Measurements from ENCODE around the gene TTBK2.
"Not testable (repeated sequence)": the region's sequence is repeated elsewhere in the genome, so short reads cannot be mapped to it uniquely, and the experiment has no call there.

The TTBK2 gene

DNA sequence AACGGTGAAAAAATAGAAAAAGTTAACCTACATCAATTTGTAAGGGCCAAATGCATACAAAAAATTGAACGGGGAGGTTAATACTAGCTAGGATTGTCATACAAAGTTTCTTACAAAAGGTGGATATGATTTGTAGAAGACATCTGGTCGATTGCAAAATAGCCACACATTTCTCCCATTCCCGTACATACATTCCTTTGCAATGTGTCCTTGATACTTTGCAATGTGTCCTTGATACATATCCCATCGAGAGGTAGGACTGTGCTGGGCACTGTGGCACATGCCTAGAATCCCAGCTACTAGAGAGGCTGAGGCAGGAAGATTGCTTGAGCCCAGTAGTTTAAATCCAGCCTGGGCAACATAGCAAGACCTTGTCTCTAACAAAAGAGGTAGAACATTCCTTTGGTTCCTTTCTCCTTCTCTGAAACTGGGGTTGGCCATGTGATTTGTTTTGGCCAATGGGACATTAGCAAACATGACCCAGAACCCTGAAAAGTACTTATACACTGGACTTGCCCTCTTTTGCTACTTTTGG, 9.5 kb downstream of the TTBK2 start:
- in situ Hi-C loops (cut with HindIII; ENCODE audit: low sequenced_read_pairs) = no loop called here

GRCh38 chr15:42908538-42908937, 12.0 kb downstream of the TTBK2 start:
- in situ Hi-C loops (cut with HindIII; ENCODE audit: low sequenced_read_pairs) = no loop called here

DNA sequence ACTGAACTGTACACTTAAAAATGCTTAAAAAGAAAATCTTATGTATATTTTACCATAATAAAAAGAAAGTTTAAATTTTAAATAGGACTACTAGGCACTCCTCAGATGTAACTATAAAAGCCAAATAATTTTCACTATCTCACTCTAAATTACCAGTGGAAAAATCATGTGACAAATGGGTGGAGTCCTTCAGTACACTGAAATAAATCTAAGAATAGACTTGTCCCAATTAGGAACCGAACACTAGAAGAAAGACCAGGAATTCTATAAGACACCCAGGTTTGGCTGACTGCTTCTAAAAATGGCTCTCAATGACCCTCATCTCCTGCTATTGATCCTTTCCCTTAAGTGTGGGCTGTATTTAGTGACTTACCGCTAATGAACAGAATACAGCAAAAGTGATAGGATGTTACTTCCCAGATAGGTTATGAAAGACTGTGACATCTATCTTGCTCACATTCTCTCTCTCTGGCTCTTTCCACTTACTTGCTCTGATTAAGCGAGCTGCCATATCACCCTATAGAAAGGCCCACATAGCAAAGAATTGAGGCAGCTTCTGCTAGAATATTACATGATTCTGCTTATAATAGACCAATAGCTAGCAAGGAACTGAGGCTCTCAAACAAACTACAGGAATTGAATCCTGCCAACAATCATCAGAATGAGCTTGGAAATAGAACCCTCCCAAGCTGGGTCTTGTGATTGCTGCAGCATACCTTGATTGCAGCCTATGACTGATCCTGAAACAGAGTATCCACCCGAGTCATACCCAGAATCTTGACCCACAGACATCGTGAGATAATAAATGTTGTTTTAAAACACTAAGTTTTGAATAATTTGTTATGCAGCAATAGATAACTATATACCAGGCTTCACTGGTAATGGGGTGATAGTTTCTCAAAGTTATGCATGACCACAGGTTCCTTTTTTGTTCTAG, 16.9 kb downstream of the TTBK2 start:
- in situ Hi-C loops (cut with HindIII; ENCODE audit: low sequenced_read_pairs) = no loop called here

DNA sequence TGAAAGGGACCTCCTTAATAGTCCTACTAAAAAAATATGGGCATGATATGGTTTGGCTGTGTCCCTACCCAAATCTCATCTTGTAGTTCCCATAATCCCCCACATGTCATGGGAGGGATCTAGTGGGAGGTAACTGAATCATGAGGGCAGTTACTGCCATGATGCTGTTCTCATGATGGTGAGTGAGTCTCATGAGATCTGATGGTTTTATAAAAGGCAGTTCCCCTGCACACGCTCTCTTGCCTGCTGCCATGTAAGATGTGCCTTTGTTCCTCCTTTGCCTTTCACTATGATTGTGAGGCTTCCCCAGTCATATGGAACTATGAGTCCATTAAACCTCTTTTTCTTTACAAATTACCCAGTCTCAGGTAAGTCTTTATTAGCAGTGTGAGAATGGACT, 26.7 kb downstream of the TTBK2 start:
- in situ Hi-C loops (cut with HindIII; ENCODE audit: low sequenced_read_pairs) = not testable (repeated sequence)

- in situ Hi-C loops (cut with HindIII; ENCODE audit: low sequenced_read_pairs) = no loop called here
Measured at GRCh38 chr15:42891569-42891968, 29.0 kb downstream of the TTBK2 start.

DNA sequence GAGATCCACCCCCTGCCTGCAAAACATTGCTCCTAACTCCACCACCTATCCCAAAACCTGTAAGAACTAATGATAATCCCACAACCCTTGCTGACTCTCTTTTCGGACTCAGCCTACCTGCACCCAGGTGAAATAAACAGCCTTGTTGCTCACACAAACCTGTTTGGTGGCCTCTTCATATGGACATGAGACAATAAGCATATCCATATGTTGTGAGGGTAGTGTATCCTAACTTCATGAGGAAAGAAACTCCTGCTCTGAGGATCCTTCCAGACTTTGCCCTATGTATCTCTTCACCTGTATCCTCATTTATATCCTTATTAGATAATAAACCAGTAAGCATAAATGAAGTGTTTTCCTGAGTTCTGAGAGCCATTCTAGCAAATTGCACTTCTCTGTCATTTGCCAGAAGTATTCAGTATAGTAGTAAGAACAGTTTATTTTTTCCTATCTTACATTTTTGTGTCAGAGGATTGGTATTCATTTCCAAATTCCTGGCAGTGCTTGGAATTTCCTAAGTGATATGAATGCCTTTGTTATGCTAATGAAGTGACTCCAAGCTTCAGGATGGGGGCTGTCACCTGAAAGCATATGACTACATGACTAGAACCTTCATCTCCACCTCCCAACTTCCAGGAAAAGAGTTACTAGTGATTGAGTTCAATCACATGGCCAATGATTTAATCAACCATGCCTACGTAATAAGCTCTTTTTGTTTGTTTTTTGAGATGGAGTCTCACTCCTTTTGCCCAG, 30.2 kb downstream of the TTBK2 start:
- in situ Hi-C loops (cut with HindIII; ENCODE audit: low sequenced_read_pairs) = no loop called here

DNA sequence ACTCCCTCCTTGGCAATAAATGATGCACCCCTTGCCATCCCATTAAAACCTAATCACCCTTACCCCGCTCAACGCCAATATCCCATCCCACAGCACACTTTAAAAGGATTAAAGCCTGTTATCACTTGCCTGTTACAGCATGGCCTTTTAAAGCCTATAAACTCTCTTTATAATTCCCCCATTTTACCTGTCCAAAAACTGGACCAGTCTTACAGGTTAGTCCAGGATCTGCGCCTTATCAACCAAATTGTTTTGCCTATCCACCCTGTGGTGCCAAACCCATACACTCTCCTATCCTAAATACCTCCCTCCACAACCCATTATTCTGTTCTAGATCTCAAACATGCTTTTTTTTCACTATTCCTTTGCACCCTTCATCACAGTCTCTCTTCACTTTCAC, 33.2 kb downstream of the TTBK2 start:
- in situ Hi-C loops (cut with HindIII; ENCODE audit: low sequenced_read_pairs) = not testable (repeated sequence)

DNA sequence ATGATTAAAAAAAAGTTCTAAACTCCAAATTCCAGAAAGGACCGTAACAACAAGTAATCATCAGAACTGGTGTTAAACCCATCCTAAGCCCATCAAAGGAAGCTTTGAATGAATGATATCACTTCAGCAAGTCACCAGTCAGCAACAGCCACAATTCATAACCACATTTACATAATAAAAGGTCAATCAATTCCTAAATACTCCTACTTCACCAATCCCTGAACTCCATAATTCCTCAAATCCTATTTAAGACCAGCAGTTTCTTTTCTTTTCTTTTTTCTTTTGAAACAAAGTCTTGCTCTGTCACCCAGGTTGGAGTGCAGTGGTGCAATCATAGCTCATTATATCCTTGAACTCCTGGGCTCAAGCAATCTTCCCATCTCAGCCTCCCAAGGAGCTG, 40.5 kb downstream of the TTBK2 start:
- in situ Hi-C loops (cut with HindIII; ENCODE audit: low sequenced_read_pairs) = no loop called here

- in situ Hi-C loops (cut with HindIII; ENCODE audit: low sequenced_read_pairs) = no loop called here
Measured at GRCh38 chr15:42879443-42879842, 41.1 kb downstream of the TTBK2 start.

- in situ Hi-C loops (cut with HindIII; ENCODE audit: low sequenced_read_pairs) = no loop called here
Measured at GRCh38 chr15:42876224-42876623, 44.4 kb downstream of the TTBK2 start.

DNA sequence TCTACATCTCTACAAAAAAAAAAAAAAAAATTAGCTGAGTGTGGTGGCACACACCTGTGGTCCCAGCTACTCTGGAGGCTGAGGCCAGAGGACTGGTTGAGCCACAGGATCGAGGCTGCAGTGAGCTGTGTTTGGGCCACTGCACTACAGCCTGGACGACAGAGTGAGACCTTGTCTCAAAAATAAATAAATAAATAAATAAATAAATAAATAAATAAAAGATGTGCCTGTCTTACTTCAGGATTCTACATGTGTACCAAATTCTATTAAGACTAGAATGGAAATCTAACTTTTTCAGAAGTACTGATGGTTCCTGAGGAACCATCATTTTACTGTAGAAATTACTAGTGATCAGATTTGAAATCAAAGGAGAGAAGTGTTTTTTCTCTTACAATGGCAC, 51.9 kb downstream of the TTBK2 start:
- in situ Hi-C loops (cut with HindIII; ENCODE audit: low sequenced_read_pairs) = no loop called here

- in situ Hi-C loops (cut with HindIII; ENCODE audit: low sequenced_read_pairs) = no loop called here
Measured at GRCh38 chr15:42863572-42864239, 56.9 kb downstream of the TTBK2 start.

DNA sequence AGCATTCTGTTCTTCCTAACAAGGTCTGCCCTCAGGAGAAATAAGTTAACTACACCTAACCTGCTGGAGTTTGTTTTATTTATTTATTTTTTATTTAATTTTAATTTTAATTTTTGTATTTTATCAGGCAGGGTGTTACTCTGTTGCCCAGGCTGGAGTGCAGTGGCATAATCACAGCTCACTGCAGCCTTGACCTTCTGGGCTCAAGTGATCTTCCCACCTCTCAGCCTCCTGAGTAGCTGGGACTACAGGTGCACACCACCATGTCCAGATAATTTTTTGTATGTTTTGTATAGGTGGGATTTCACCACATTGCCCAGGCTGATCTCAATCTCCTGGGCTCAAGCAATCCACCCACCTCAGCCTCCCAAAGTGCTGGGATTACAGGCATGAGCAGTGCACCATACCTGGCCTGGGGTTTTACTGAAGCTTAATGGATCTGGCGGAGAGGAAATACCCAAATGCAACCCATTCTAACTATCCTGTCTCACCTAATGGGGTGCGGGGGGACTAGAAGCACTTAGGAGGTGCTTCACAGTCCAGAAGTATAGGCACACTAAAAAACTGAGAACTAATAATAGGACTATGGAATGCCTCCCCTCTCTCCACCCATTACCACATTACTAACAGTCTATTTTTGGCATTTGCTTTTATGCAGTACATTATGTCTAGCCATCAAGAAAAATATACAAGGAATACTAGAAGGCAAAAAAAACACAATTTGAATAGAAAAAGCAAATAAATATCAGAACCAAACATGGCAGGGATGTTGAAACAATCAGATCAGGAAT, 61.4 kb downstream of the TTBK2 start:
- in situ Hi-C loops (cut with HindIII; ENCODE audit: low sequenced_read_pairs) = no loop called here

DNA sequence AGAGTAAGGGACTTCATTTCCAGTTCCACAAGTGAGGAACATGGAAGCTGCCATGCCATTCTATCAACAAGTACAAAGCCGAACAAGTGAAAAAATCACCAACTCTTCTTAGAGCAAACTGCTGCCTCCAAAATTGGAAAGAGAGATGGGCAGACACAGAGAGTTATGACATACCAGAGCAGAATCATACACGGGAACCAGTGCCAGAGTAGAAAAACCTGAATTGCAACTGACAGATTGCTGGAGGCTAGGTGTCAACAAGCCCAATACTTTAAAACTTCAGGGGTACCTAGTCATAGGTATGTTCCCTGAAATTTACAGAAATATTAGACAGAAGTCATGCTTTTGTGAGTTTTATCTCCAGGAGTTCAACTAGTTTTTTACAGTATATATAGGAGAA, 62.0 kb downstream of the TTBK2 start:
- in situ Hi-C loops (cut with HindIII; ENCODE audit: low sequenced_read_pairs) = no loop called here

DNA sequence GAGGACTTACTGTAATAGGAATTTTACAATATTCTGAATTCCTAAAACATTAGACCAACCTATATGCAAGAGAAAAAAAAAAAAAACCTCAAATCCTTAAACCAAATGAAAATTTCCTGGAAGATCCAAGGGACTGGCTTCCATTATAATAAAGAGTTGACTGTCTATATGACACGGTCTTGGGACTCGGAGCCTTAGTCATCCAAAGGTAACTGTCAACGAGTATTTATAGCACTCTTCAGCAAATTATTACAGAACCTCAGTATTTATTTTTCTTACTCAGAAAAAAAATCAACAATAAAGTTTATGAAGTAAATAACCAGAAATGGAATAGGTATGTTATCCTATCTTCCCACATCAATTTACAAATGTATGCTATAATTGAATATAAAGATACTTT, 66.0 kb downstream of the TTBK2 start:
- in situ Hi-C loops (cut with HindIII; ENCODE audit: low sequenced_read_pairs) = no loop called here

- in situ Hi-C loops (cut with HindIII; ENCODE audit: low sequenced_read_pairs) = no loop called here
Measured at GRCh38 chr15:42849836-42850235, 70.7 kb downstream of the TTBK2 start.

DNA sequence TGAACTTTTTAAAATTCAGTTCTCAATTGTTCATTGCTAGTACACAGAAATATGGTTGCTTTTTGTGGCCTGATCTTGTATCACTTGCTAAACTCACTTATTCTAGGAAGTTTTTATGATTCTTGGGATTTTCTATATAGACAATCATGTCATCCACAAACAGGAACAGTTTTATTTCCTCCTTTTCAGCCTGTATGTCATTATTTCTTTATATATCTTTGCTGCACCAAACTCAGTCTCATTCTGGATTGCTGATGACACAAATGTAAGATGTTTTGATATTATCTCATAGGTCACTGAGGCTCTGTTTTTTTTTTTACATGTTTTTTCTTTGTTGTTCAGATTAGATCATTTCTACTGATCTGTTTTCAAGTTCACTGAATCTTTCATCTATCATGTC, 71.7 kb downstream of the TTBK2 start:
- in situ Hi-C loops (cut with HindIII; ENCODE audit: low sequenced_read_pairs) = no loop called here

- in situ Hi-C loops (cut with HindIII; ENCODE audit: low sequenced_read_pairs) = no loop called here
Measured at GRCh38 chr15:42846647-42847046, 73.9 kb downstream of the TTBK2 start.

GRCh38 chr15:42845581-42845980, 75.0 kb downstream of the TTBK2 start:
- in situ Hi-C loops (cut with HindIII; ENCODE audit: low sequenced_read_pairs) = no loop called here

GRCh38 chr15:42843699-42844098, 76.9 kb downstream of the TTBK2 start:
- in situ Hi-C loops (cut with HindIII; ENCODE audit: low sequenced_read_pairs) = no loop called here

DNA sequence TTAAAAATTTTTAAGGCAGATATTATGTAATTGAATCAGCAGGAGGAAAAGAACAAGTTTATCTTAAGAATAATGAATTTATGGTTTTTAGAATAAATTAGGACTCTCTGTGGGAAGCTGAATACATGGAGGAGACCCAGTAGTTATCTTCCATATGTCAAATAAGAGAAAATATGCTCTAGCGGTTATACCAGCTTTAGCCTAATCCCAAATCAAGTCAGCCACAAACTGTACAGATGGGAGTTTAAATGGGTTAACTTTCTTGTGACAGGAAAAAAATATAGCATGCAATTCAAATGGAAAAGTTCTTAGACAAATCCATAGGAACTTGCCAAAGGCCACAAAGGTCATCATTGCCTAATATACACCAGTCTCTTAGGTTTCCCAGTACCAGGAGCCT, 84.3 kb downstream of the TTBK2 start:
- in situ Hi-C loops (cut with HindIII; ENCODE audit: low sequenced_read_pairs) = no loop called here

Measured in endothelial cell of hepatic sinusoid (primary cell).